ENCODE results near the gene AKAP5. TPM values are rescaled to one million over a fixed set of nuclear protein-coding genes. Genes with fewer than 3 reads are reported as not detected.
A peak's percentile ranks its signal among the peaks of the same experiment; 100 is the strongest.

The AKAP5 gene
- polyA plus RNA-seq, 3 donors = not detected

GRCh38 chr14:64518229-64518628, 52.9 kb downstream of the AKAP5 start:
- Histone ChIP-seq H3K4me1 (ENCODE audit: control insufficient read depth in 1 of 2, insufficient read depth in 2 of 2, low read length in 2 of 2) (no peaks in the 10 kb centered on the region), H3K36me3 (replicated peaks in 1 of 2; ENCODE audit: control insufficient read depth in 1 of 2, insufficient read depth in 2 of 2, low read length in 2 of 2) (peaks cover 19 to 30% of the 10 kb centered on the region in 2 donors), H4K20me1 (ENCODE audit: insufficient read depth, low read length) (peaks cover 100% of the 10 kb centered on the region), H3K79me2 (ENCODE audit: insufficient read depth, low read length) (peaks cover 97% of the 10 kb centered on the region), H3K4me3 (replicated peaks in 1 of 3; ENCODE audit: low read depth in 2 of 3, low read length in 3 of 3) (no peak overlapping the region), H3K27ac (ENCODE audit: low read depth in 1 of 2, low read length in 2 of 2) (no peak overlapping the region), H3K4me2 (replicated peaks; ENCODE audit: extremely low read depth, low read length, poor library complexity, severe bottlenecking) (no peak overlapping the region), H2AFZ (ENCODE audit: insufficient read depth, low read depth, low read length, poor library complexity, severe bottlenecking) (no peak overlapping the region), H3K27me3 (ENCODE audit: control insufficient read depth in 2 of 2, insufficient read depth in 2 of 2, low read length in 2 of 2) (no peaks in the 10 kb centered on the region), H3K9ac (ENCODE audit: insufficient read depth, low read length, poor library complexity, severe bottlenecking) (no peak overlapping the region), H3K9me3 (replicated peaks in 1 of 2; ENCODE audit: control insufficient read depth in 1 of 2, insufficient read depth in 1 of 2, low read length in 2 of 2) (no peaks in the 10 kb centered on the region)
- no CpG with 5 or more reads among the region's 4 CpGs for WGBS (ENCODE audit: insufficient coverage)
- DNase-seq = no peak
- Mint-ChIP-seq H3K27me3 (ENCODE audit: low read depth in 3 of 3) (no peaks in the 10 kb centered on the region), H3K4me3 (no peak overlapping the region), H3K4me1 (no peaks in the 10 kb centered on the region), H3K9me3 (no peaks in the 10 kb centered on the region), H3K36me3 (peaks cover 4 to 6% of the 10 kb centered on the region in 2 donors), H3K27ac (peak overlapping the region in 1 of 7 donors; percentile 26)
- TF ChIP-seq CTCF (IDR thresholded peaks at IDR 0.05) = no peak
- intact Hi-C loops (cut with micrococcal nuclease) = no loop called here

- Histone ChIP-seq H3K9ac (ENCODE audit: insufficient read depth, low read length, poor library complexity, severe bottlenecking) (no peak overlapping the region), H3K4me1 (ENCODE audit: control insufficient read depth in 1 of 2, insufficient read depth in 2 of 2, low read length in 2 of 2) (no peaks in the 10 kb centered on the region), H3K4me3 (replicated peaks in 1 of 3; ENCODE audit: low read depth in 2 of 3, low read length in 3 of 3) (no peak overlapping the region), H3K4me2 (replicated peaks; ENCODE audit: extremely low read depth, low read length, poor library complexity, severe bottlenecking) (no peak overlapping the region), H3K27me3 (ENCODE audit: control insufficient read depth in 2 of 2, insufficient read depth in 2 of 2, low read length in 2 of 2) (no peaks in the 10 kb centered on the region), H3K36me3 (replicated peaks in 1 of 2; ENCODE audit: control insufficient read depth in 1 of 2, insufficient read depth in 2 of 2, low read length in 2 of 2) (peaks cover 25 to 38% of the 10 kb centered on the region in 2 donors), H3K9me3 (replicated peaks in 1 of 2; ENCODE audit: control insufficient read depth in 1 of 2, insufficient read depth in 1 of 2, low read length in 2 of 2) (no peaks in the 10 kb centered on the region), H3K79me2 (ENCODE audit: insufficient read depth, low read length) (peaks cover 79% of the 10 kb centered on the region), H4K20me1 (ENCODE audit: insufficient read depth, low read length) (peaks cover 98% of the 10 kb centered on the region), H2AFZ (ENCODE audit: insufficient read depth, low read depth, low read length, poor library complexity, severe bottlenecking) (no peak overlapping the region), H3K27ac (ENCODE audit: low read depth in 1 of 2, low read length in 2 of 2) (no peak overlapping the region)
- no peak for DNase-seq
- no peak for TF ChIP-seq CTCF (IDR thresholded peaks at IDR 0.05)
- Mint-ChIP-seq H3K27ac (peak overlapping the region in 1 of 7 donors; percentile 7), H3K4me3 (no peak overlapping the region), H3K27me3 (ENCODE audit: low read depth in 3 of 3) (no peaks in the 10 kb centered on the region), H3K36me3 (peaks cover 5 to 12% of the 10 kb centered on the region in 2 donors), H3K9me3 (no peaks in the 10 kb centered on the region), H3K4me1 (no peaks in the 10 kb centered on the region)
- intact Hi-C loops (cut with micrococcal nuclease) = no loop called here
- WGBS (ENCODE audit: insufficient coverage) = no CpG with 5 or more reads among the region's 4 CpGs
These were observed 55.4 kb downstream of the AKAP5 start for GRCh38 chr14:64520699-64521098.
